Panc1 (cell line): ENCODE data around the gene SLC26A3. TPM values are rescaled to one million over a fixed set of nuclear protein-coding genes. Genes with fewer than 3 reads are reported as not detected.

Source experiments
- ATAC-seq: fragments of 200-7000 bp; cut with Tn5 transposase; 2 replicates; pipeline ENCODE4 v1.9.1; 2020; ENCODE audit warnings: mild to moderate bottlenecking, moderate library complexity
- BruUV-seq: library from RNA; stranded (reverse); fragments of 400-500 nt; replicated peaks from 2 replicates; lab custom pipeline; 2021; lab: Mats Ljungman, UMichigan
- CTCF ChIA-PET: fragments of 300-600 bp; sonication (Branson Sonifier 250); formaldehyde crosslinking; loops from one replicate; lab custom pipeline; 2022; ENCODE audit warnings: antibody characterized with exemption; lab: Charles Lee
- POLR2A ChIA-PET: fragments of 300-600 bp; sonication (Branson Sonifier 250); formaldehyde crosslinking; loops from one replicate; lab custom pipeline; 2022; ENCODE audit warnings: antibody characterized with exemption; lab: Charles Lee
- DNase-seq: peaks from one replicate; pipeline ENCODE4 v3.0.0-alpha.2; 2010; ENCODE audit warnings: low read depth, low spot score
- H3K27ac ChIP-seq: 2 replicates; pipeline ENCODE4 v1.5.1; 2011; ENCODE audit warnings: mild to moderate bottlenecking, low read length, inconsistent platforms
- H3K27me3 ChIP-seq: fragments of 200-500 bp; sonication (Bioruptor generic); 2 replicates; pipeline ENCODE4 v1.6.0; 2014; ENCODE audit warnings: low read length, inconsistent platforms; ENCODE audit not compliant: control insufficient read depth, insufficient read depth
- H3K36me3 ChIP-seq: fragments of 200-500 bp; sonication (Bioruptor generic); 2 replicates; pipeline ENCODE4 v1.5.1; 2014; ENCODE audit warnings: inconsistent platforms, mild to moderate bottlenecking, low read length, moderate library complexity; ENCODE audit not compliant: control insufficient read depth, insufficient read depth
- H3K4me1 ChIP-seq: 2 replicates; pipeline ENCODE4 v1.5.1; 2011; ENCODE audit warnings: inconsistent platforms, mild to moderate bottlenecking, low read length, moderate library complexity; ENCODE audit not compliant: control insufficient read depth, insufficient read depth
- H3K4me3 ChIP-seq, 2 experiments: 2 replicates each; pipeline ENCODE4 v1.5.1; 2011 to 2012; ENCODE audit warnings: low read depth in 2 of 2, low read length in 2 of 2, mild to moderate bottlenecking in 2 of 2, inconsistent platforms in 1 of 2, moderate library complexity in 1 of 2
- H3K9me3 ChIP-seq: fragments of 200-500 bp; sonication (Bioruptor generic); 2 replicates; pipeline ENCODE4 v1.5.1; 2014; ENCODE audit warnings: low read depth, mild to moderate bottlenecking, inconsistent platforms, low read length, moderate library complexity; ENCODE audit not compliant: control insufficient read depth, insufficient read depth
- POLR2AphosphoS5 ChIP-seq: IDR thresholded peaks from 2 replicates; pipeline ENCODE4 v1.6.1; 2012; ENCODE audit warnings: mild to moderate bottlenecking, low read depth, low read length, moderate library complexity
- SIN3A ChIP-seq: IDR thresholded peaks from 2 replicates; pipeline ENCODE4 v1.6.1; 2012; ENCODE audit warnings: low read depth, mild to moderate bottlenecking, low read length, moderate library complexity, borderline replicate concordance; ENCODE audit not compliant: insufficient read depth
- TCF7L2 ChIP-seq: IDR thresholded peaks from 2 replicates; pipeline ENCODE4 v1.6.1; 2011; ENCODE audit warnings: mild to moderate bottlenecking, low read depth, low read length, inconsistent platforms
- in situ Hi-C: cut with HindIII; loops from 2 replicates; pipeline ENCODE4 v1.10.0; 2016; ENCODE audit warnings: low sequenced_read_pairs, low pct_unique_long_range_greater_than_20kb
- intact Hi-C: fragments of 100-400 bp; cut with micrococcal nuclease; formaldehyde crosslinking; loops from one replicate; pipeline ENCODE4 v1.10.0; 2022; ENCODE audit not compliant: unreplicated experiment
- total RNA-seq: library from RNA; stranded (reverse); gene quantifications from one replicate; pipeline ENCODE4 v1.2.1, GENCODE V29; 2021; ENCODE audit not compliant: unreplicated experiment
- TF ChIP-seq, protein P1 (sequence below), 2 experiments: IDR thresholded peaks; 2 replicates each; pipeline ENCODE4 v1.6.1; 2011 to 2012; ENCODE audit warnings: low read depth in 2 of 2, control low read depth in 1 of 2, low read length in 1 of 2, mild to moderate bottlenecking in 1 of 2, moderate library complexity in 1 of 2; ENCODE audit not compliant: insufficient read depth in 1 of 2
- TF ChIP-seq, protein P2 (sequence below): fragments of 450-650 bp; IDR thresholded peaks from 2 replicates; pipeline ENCODE4 v1.5.1; 2017; ENCODE audit warnings: mild to moderate bottlenecking

Gene SLC26A3
- total RNA-seq, 1 experiment from 2014 or later: 0.36 TPM

DNA sequence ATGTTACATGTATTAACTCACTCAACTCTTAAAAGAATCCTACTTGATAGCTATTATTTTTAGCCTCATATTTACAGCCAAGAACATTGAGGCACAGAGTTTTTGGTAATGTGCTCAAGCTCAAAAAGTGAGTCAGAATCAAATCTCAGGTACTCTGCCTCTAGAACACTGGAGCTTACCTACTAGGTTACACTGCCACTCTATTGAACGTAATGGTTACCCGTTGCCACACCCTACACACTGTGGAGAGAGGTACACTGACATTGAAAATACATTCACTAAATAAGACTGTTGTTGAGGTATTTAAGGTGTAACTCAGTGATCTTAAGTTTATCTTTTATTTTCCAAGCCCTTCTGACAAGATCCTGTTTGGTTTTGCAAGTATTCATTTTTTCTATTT, 17.9 kb downstream of the SLC26A3 start:
- intact Hi-C loops (no loop called here), in situ Hi-C loops (no loop called here)
- no peak overlapping the region for H3K4me3 ChIP-seq
- no peak overlapping the region for H3K27ac ChIP-seq
- peaks cover 12% of the 10 kb centered on the region for H3K27me3 ChIP-seq
- TF ChIP-seq, protein P1, sequence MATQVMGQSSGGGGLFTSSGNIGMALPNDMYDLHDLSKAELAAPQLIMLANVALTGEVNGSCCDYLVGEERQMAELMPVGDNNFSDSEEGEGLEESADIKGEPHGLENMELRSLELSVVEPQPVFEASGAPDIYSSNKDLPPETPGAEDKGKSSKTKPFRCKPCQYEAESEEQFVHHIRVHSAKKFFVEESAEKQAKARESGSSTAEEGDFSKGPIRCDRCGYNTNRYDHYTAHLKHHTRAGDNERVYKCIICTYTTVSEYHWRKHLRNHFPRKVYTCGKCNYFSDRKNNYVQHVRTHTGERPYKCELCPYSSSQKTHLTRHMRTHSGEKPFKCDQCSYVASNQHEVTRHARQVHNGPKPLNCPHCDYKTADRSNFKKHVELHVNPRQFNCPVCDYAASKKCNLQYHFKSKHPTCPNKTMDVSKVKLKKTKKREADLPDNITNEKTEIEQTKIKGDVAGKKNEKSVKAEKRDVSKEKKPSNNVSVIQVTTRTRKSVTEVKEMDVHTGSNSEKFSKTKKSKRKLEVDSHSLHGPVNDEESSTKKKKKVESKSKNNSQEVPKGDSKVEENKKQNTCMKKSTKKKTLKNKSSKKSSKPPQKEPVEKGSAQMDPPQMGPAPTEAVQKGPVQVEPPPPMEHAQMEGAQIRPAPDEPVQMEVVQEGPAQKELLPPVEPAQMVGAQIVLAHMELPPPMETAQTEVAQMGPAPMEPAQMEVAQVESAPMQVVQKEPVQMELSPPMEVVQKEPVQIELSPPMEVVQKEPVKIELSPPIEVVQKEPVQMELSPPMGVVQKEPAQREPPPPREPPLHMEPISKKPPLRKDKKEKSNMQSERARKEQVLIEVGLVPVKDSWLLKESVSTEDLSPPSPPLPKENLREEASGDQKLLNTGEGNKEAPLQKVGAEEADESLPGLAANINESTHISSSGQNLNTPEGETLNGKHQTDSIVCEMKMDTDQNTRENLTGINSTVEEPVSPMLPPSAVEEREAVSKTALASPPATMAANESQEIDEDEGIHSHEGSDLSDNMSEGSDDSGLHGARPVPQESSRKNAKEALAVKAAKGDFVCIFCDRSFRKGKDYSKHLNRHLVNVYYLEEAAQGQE (IDR thresholded peaks at IDR 0.05; ENCODE audit: insufficient read depth in 1 of 2, low read depth in 2 of 2, low read length in 1 of 2): no peak
- TF ChIP-seq SIN3A (no peak), POLR2AphosphoS5 (no peak), TCF7L2 (no peak)
- TF ChIP-seq, protein P2, sequence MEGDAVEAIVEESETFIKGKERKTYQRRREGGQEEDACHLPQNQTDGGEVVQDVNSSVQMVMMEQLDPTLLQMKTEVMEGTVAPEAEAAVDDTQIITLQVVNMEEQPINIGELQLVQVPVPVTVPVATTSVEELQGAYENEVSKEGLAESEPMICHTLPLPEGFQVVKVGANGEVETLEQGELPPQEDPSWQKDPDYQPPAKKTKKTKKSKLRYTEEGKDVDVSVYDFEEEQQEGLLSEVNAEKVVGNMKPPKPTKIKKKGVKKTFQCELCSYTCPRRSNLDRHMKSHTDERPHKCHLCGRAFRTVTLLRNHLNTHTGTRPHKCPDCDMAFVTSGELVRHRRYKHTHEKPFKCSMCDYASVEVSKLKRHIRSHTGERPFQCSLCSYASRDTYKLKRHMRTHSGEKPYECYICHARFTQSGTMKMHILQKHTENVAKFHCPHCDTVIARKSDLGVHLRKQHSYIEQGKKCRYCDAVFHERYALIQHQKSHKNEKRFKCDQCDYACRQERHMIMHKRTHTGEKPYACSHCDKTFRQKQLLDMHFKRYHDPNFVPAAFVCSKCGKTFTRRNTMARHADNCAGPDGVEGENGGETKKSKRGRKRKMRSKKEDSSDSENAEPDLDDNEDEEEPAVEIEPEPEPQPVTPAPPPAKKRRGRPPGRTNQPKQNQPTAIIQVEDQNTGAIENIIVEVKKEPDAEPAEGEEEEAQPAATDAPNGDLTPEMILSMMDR: no peak
- H3K36me3 ChIP-seq: no peaks in the 10 kb centered on the region
- no peak for ATAC-seq
- no peak for DNase-seq
- no peaks in the 10 kb centered on the region for H3K9me3 ChIP-seq
- POLR2A ChIA-PET: no interaction called here
- H3K4me1 ChIP-seq: no peaks in the 10 kb centered on the region
- no TSS peak for BruUV-seq
- CTCF ChIA-PET: no interaction called here

DNA sequence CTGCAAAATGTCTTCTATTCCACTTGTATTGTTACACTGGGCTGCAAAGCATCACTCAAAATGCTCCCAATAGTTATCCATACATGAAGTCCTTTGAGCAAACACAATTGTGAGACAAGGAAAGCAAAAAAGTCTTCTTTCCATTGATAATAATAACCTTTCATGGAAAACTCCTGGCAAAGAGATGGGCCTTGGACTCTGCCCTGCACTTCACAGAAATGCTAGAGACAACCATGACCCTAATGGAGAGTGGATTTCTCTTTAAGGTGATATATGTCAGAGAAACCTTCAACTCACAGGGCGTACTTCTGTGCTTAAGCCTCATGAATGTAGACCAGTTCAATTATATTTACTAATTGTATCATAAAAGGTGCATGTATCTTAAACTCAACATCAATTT, 19.4 kb downstream of the SLC26A3 start:
- no peak for ATAC-seq
- H3K36me3 ChIP-seq: no peaks in the 10 kb centered on the region
- no peak overlapping the region for H3K4me3 ChIP-seq
- intact Hi-C loops: no loop called here
- in situ Hi-C loops: no loop called here
- H3K9me3 ChIP-seq: no peaks in the 10 kb centered on the region
- no peaks in the 10 kb centered on the region for H3K4me1 ChIP-seq
- CTCF ChIA-PET: no interaction called here
- no peak overlapping the region for H3K27ac ChIP-seq
- POLR2A ChIA-PET: no interaction called here
- DNase-seq: no peak
- no TSS peak for BruUV-seq
- TF ChIP-seq POLR2AphosphoS5: no peak
- no peak for TF ChIP-seq SIN3A
- no peak for TF ChIP-seq TCF7L2
- TF ChIP-seq, protein P2: no peak
- TF ChIP-seq, protein P1 (IDR thresholded peaks at IDR 0.05; ENCODE audit: insufficient read depth in 1 of 2, low read depth in 2 of 2, low read length in 1 of 2): no peak
- H3K27me3 ChIP-seq: peaks cover 12% of the 10 kb centered on the region
